Tibial nerve (tissue), 4 donors: ENCODE data around the gene KCTD16. TPM values are rescaled to one million over a fixed set of nuclear protein-coding genes. Genes with fewer than 3 reads are reported as not detected.

Experiments
- DNase-seq, 2 donors: peaks; one replicate each; pipeline ENCODE4 v3.0.0-alpha.2; 2019; ENCODE audit warnings: low spot score in 2 of 2
- H3K27ac ChIP-seq, 4 donors: fragments of 200-600 bp; sonication (generic) in 3 of 4; one replicate each; pipeline ENCODE4 v1.5.1; 2017 to 2019; ENCODE audit warnings: mild to moderate bottlenecking in 1 of 4
- H3K27me3 ChIP-seq, 2 donors: fragments of 200-600 bp; sonication (generic) in 1 of 2; one replicate each; pipeline versions ENCODE4 v1.5.1 to v1.6.0; 2017 to 2019
- H3K36me3 ChIP-seq, 3 donors: fragments of 200-600 bp; sonication (generic); one replicate each; pipeline ENCODE4 v1.5.1; 2018 to 2019
- H3K4me1 ChIP-seq, 4 donors: fragments of 200-600 bp; sonication (generic) in 3 of 4; one replicate each; pipeline ENCODE4 v1.5.1; 2017 to 2019
- H3K4me3 ChIP-seq, 4 donors: fragments of 200-600 bp; sonication (generic) in 3 of 4; one replicate each; pipeline ENCODE4 v1.5.1; 2017 to 2019; ENCODE audit warnings: mild to moderate bottlenecking in 1 of 4, moderate library complexity in 1 of 4
- H3K9me3 ChIP-seq, 4 donors: fragments of 200-600 bp; sonication (generic) in 3 of 4; one replicate each; pipeline ENCODE4 v1.5.1; 2017 to 2019
- EP300 ChIP-seq, 2 donors: sonication (generic); formaldehyde crosslinking; IDR thresholded peaks; one replicate each; pipeline ENCODE4 v1.6.1; 2017; ENCODE audit warnings: antibody characterized with exemption in 2 of 2, mild to moderate bottlenecking in 1 of 2
- POLR2A ChIP-seq, 2 donors: fragments of 450-650 bp; IDR thresholded peaks; one replicate each; pipeline ENCODE4 v1.6.1; 2017; ENCODE audit warnings: antibody characterized with exemption in 2 of 2, mild to moderate bottlenecking in 2 of 2, moderate library complexity in 2 of 2
- WGBS, 2 donors: methylation state at CpG; one replicate each; pipeline ENCODE4 v1.1.5; 2018; 5-methylcytosine and 5-hydroxymethylcytosine counted together
- total RNA-seq, 4 donors: library from RNA; depleted of rRNA; stranded (reverse); fragments of >200 nt; gene quantifications; one replicate each; pipeline ENCODE4 v1.1.0, GENCODE V29; 2016
- TF ChIP-seq, protein P1 (sequence below), 5 experiments: fragments of 200-600 bp in 3 of 5; fragments of 450-650 bp in 2 of 5; sonication (generic) in 3 of 5; IDR thresholded peaks; one replicate each; pipeline ENCODE4 v1.5.1; 2016 to 2019; ENCODE audit warnings: antibody characterized with exemption in 5 of 5, mild to moderate bottlenecking in 3 of 5, moderate library complexity in 2 of 5

KCTD16 gene
- total RNA-seq, 4 donors from 2014 or later = under 0.01 to 0.44 (median 0.41) TPM

DNA sequence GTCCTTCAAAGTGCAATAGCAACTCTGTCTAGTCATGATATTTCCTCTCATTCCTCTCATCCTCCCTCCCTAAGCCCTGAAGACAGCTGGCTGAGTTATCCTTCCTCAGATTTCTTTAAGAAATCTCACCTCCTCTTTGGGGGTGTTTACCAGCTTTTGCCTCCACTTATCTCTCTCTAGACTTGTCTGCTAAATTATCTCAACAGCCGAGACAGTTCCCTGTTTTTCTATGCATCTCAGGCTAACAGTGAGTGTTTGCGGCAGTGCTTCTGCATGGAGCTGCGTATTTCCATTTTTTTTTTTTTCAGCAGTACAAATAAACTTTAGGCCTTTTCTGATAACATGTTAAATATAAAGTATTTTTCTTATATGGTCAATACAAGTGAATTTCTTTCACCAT is 20.9 kb downstream of the KCTD16 start:
- Histone ChIP-seq H3K36me3 (no peaks in the 10 kb centered on the region), H3K4me3 (no peak overlapping the region), H3K27me3 (peaks cover 0 to 4% of the 10 kb centered on the region in 2 donors), H3K9me3 (no peaks in the 10 kb centered on the region), H3K4me1 (peaks cover 0 to 17% (median 5%) of the 10 kb centered on the region in 4 donors), H3K27ac (no peak overlapping the region)
- no peak for TF ChIP-seq POLR2A (IDR thresholded peaks at IDR 0.05)
- TF ChIP-seq EP300 (IDR thresholded peaks at IDR 0.05) = no peak
- TF ChIP-seq, protein P1, sequence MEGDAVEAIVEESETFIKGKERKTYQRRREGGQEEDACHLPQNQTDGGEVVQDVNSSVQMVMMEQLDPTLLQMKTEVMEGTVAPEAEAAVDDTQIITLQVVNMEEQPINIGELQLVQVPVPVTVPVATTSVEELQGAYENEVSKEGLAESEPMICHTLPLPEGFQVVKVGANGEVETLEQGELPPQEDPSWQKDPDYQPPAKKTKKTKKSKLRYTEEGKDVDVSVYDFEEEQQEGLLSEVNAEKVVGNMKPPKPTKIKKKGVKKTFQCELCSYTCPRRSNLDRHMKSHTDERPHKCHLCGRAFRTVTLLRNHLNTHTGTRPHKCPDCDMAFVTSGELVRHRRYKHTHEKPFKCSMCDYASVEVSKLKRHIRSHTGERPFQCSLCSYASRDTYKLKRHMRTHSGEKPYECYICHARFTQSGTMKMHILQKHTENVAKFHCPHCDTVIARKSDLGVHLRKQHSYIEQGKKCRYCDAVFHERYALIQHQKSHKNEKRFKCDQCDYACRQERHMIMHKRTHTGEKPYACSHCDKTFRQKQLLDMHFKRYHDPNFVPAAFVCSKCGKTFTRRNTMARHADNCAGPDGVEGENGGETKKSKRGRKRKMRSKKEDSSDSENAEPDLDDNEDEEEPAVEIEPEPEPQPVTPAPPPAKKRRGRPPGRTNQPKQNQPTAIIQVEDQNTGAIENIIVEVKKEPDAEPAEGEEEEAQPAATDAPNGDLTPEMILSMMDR (IDR thresholded peaks at IDR 0.05) = no peak
- DNase-seq = no peak
- WGBS, 2 donors = 65 to 86% methylated on average over 3 of the region's 3 CpGs

DNA sequence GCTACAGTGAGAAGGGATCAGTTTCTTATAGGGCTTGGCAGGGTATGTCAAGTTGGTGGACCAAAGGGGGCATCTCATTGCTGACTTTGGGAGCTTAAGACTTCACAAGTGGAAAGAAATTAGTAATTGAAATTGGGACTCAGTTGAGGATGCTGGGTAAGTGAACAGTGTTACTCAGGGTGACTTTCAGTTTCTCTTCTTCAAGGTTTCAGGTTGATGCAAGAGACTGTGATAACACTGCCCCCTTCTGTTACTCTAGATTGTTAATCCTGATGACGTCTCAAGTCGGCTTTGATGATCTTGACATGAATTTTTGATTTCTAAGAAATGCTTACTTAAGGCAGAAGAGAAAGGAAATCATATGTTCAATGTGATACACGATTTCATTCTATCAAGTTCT is 21.3 kb downstream of the KCTD16 start:
- no peak for DNase-seq
- TF ChIP-seq, protein P1 (IDR thresholded peaks at IDR 0.05) = peak in 3 of 5 experiments; percentile 10 to 46 (median 17)
- no peak for TF ChIP-seq POLR2A (IDR thresholded peaks at IDR 0.05)
- 21 to 26% methylated on average over 3 of the region's 3 CpGs for WGBS, 2 donors
- Histone ChIP-seq H3K4me3 (no peak overlapping the region), H3K27ac (no peak overlapping the region), H3K27me3 (peaks cover 0 to 4% of the 10 kb centered on the region in 2 donors), H3K36me3 (no peaks in the 10 kb centered on the region), H3K9me3 (no peaks in the 10 kb centered on the region), H3K4me1 (peaks cover 0 to 17% (median 5%) of the 10 kb centered on the region in 4 donors)

DNA sequence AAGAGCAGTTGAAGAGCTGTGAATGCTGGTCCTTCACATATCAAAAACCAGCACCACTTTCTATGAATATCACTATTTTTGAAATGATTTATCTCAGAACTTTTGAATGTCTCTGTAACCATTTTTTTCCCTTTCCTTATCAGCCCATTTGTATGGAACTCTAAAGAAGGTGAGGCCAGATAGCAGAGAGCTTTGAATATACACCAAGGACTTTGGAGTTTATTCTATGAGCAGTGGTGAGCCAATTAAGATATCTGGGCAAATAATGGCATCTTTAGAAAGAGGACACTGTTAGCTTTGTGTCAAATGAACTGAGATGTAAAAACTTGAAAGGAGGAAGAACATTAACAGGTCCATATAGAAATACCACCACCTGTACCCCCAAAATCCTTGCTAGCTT is 22.0 kb downstream of the KCTD16 start:
- Histone ChIP-seq H3K36me3 (no peaks in the 10 kb centered on the region), H3K4me3 (no peak overlapping the region), H3K27ac (no peak overlapping the region), H3K4me1 (peaks cover 0 to 14% (median 3%) of the 10 kb centered on the region in 4 donors), H3K27me3 (peaks cover 0 to 9% of the 10 kb centered on the region in 2 donors), H3K9me3 (no peaks in the 10 kb centered on the region)
- TF ChIP-seq EP300 (IDR thresholded peaks at IDR 0.05) (no peak), POLR2A (IDR thresholded peaks at IDR 0.05) (no peak)
- TF ChIP-seq, protein P1 (IDR thresholded peaks at IDR 0.05) = no peak
- no peak for DNase-seq

DNA sequence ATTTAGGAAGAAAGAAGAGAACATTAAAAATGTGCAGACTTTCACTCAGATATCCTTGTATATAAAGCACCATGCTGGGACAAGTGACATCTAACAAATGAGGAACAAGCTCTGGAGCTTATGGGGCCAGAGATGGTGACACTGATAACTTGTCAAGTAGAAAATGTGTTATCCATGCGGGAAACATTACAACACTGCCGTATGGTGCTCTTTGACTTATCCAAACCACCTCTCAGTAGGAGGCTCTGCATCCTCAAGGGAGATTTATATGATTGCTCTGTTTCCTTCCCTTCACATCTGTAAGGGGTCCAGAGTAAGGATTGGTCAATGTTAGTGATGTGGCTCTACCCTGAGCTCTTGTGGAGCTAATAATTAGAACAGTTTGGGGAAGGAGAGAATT is 23.5 kb downstream of the KCTD16 start:
- no peak for DNase-seq
- no peaks in the 10 kb centered on the region for H3K36me3 ChIP-seq
- WGBS, 2 donors = 63 to 64% methylated on average over 2 of the region's 2 CpGs

DNA sequence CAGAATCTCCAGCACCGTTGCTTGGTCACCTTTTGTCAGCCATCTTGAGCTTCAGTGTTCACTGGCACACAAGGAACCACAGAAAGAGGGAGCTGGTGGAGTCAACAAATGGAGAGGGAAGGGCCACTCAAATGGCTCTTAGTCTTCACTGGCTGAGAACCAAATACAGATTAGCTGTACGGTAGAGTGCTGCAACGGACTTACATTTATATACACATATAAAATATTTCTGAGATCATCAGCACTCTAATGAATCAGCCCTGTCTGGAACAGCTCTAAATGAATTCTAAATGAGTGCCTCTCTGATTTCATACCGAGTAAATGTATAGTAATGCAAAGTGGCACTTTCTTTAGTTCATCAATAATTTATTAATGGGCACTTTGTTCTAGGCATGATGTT is 24.8 kb downstream of the KCTD16 start:
- H3K9me3 ChIP-seq = no peaks in the 10 kb centered on the region
- peaks cover 0 to 7% (median 0%) of the 10 kb centered on the region in 4 donors for H3K4me1 ChIP-seq
- no peaks in the 10 kb centered on the region for H3K36me3 ChIP-seq
- peaks cover 0 to 9% of the 10 kb centered on the region in 2 donors for H3K27me3 ChIP-seq
- no peak for TF ChIP-seq POLR2A (IDR thresholded peaks at IDR 0.05)
- TF ChIP-seq, protein P1 (IDR thresholded peaks at IDR 0.05) = no peak
- TF ChIP-seq EP300 (IDR thresholded peaks at IDR 0.05) = no peak
- H3K27ac ChIP-seq = no peak overlapping the region
- no peak for DNase-seq
- no peak overlapping the region for H3K4me3 ChIP-seq
- 58 to 60% methylated on average over 4 of the region's 4 CpGs for whole genome bisulfite sequencing, 2 donors

More for the DNA sequence above, 23.5 kb downstream of the KCTD16 start:
- no peak overlapping the region for H3K27ac ChIP-seq
- H3K27me3 ChIP-seq = peaks cover 0 to 9% of the 10 kb centered on the region in 2 donors
- H3K4me3 ChIP-seq = no peak overlapping the region
- no peaks in the 10 kb centered on the region for H3K9me3 ChIP-seq
- peaks cover 0 to 7% (median 0%) of the 10 kb centered on the region in 4 donors for H3K4me1 ChIP-seq
- TF ChIP-seq POLR2A (IDR thresholded peaks at IDR 0.05) (no peak), EP300 (IDR thresholded peaks at IDR 0.05) (no peak)
- TF ChIP-seq, protein P1 (IDR thresholded peaks at IDR 0.05) = no peak
